AG04450 (cell line): ENCODE results near the gene LCP2. TPM values are rescaled to one million over a fixed set of nuclear protein-coding genes. Genes with fewer than 3 reads are reported as not detected.

Experiments
- CTCF ChIA-PET: fragments of 300-600, 350-600 bp; formaldehyde crosslinking; extraction: SDS; loops from one replicate; lab custom pipeline; 2022; ENCODE audit warnings: antibody characterized with exemption, inconsistent platforms; lab: Charles Lee
- POLR2A ChIA-PET: fragments of 350-600 bp; formaldehyde crosslinking; extraction: SDS; loops from one replicate; lab custom pipeline; 2021; ENCODE audit warnings: antibody characterized with exemption, inconsistent platforms; lab: Yijun Ruan, JAX
- DNase-seq: peaks from one replicate; pipeline ENCODE4 v3.0.0-alpha.2; 2011; ENCODE audit warnings: low read depth, low spot score
- H3K27ac ChIP-seq: one replicate; pipeline ENCODE4 v1.5.1; 2012; ENCODE audit warnings: low read depth, low read length, control low read depth
- H3K27me3 ChIP-seq: one replicate; pipeline ENCODE4 v1.6.0; 2012; ENCODE audit warnings: low read length; ENCODE audit not compliant: control insufficient read depth, insufficient read depth
- H3K4me3 ChIP-seq: 2 replicates; pipeline ENCODE4 v1.5.1; 2011; ENCODE audit warnings: mild to moderate bottlenecking, low read depth, low read length, control low read depth
- H3K9me3 ChIP-seq: 2 replicates; pipeline ENCODE4 v1.5.1; 2012; ENCODE audit warnings: low read length; ENCODE audit not compliant: control insufficient read depth, insufficient read depth
- polyA minus RNA-seq: library from RNA; depleted of rRNA, polyadenylated mRNA; stranded (reverse); fragments of >200 nt; gene quantifications from 2 replicates; pipeline ENCODE4 v1.2.3, GENCODE V29; 2011; rRNA and poly(A)+ RNA removed
- polyA plus RNA-seq: library from polyadenylated mRNA; depleted of rRNA; stranded (reverse); fragments of >200 nt; gene quantifications from 2 replicates; pipeline ENCODE4 v1.2.3, GENCODE V29; 2011; rRNA removed
- TF ChIP-seq, protein P1 (sequence below): IDR thresholded peaks from 2 replicates; pipeline ENCODE4 v1.5.1; 2011; ENCODE audit warnings: low read depth, low read length, control low read depth, inconsistent platforms

LCP2 gene
- polyA plus RNA-seq (not detected in 2 replicates), polyA minus RNA-seq (not detected in 2 replicates)

GRCh38 chr5:170297589-170298462 is at the start of gene LCP2:
Gene LCP2, minus strand, starts transcription at chr5:170297777. Its CDS starts 166 bp downstream, at chr5:170297611.
- ChIA-PET POLR2A (no interaction called here), CTCF (no interaction called here)
- no peak for DNase-seq
- Histone ChIP-seq H3K9me3 (no peaks in the 10 kb centered on the region; the same call in 1 of the 2 replicates), H3K4me3 (no peak within 1 kb of the TSS), H3K27ac (no peak within 1 kb of the TSS), H3K27me3 (no peaks in the 10 kb centered on the region)
- TF ChIP-seq, protein P1, sequence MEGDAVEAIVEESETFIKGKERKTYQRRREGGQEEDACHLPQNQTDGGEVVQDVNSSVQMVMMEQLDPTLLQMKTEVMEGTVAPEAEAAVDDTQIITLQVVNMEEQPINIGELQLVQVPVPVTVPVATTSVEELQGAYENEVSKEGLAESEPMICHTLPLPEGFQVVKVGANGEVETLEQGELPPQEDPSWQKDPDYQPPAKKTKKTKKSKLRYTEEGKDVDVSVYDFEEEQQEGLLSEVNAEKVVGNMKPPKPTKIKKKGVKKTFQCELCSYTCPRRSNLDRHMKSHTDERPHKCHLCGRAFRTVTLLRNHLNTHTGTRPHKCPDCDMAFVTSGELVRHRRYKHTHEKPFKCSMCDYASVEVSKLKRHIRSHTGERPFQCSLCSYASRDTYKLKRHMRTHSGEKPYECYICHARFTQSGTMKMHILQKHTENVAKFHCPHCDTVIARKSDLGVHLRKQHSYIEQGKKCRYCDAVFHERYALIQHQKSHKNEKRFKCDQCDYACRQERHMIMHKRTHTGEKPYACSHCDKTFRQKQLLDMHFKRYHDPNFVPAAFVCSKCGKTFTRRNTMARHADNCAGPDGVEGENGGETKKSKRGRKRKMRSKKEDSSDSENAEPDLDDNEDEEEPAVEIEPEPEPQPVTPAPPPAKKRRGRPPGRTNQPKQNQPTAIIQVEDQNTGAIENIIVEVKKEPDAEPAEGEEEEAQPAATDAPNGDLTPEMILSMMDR, result no peak

DNA sequence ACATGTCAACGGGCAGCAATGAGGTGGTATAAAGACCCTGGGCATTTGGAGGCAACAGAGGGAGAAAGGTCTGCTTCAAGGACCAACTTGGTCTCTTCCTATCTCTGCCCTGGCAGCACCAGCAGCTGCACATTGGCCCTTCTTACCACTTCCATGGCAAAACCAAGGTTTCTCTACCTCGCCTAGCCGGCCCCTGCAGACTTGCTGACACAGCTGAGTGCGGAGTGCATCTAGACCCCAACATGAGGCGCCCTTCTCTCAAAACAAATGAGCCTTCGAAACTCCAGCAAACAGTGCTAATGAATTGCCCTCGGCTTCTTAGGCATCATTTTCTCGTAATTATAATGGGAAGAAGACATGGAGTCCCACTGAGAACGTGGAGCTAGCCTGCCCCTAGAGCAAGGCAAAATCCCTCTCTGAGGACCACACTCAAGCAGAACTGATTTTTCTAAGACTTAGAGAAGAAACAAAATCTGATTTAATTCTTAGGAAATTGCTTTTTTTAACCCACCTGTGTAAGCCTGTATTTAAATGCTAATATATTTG is 49.5 kb upstream of the LCP2 start:
- H3K9me3 ChIP-seq, result no peaks in the 10 kb centered on the region
- TF ChIP-seq, protein P1, result no peak
- DNase-seq, result no peak
- ChIA-PET POLR2A (no interaction called here), CTCF (interaction anchor here (0.8 kb wide), 1 partner anchor 81 kb away, joined by 4 read pairs; no protein-coding TSS in a partner anchor)
- peaks cover 8% of the 10 kb centered on the region for H3K27me3 ChIP-seq
- no peak overlapping the region for H3K27ac ChIP-seq
- H3K4me3 ChIP-seq, result no peak overlapping the region

- ChIA-PET CTCF (no interaction called here), POLR2A (no interaction called here)
- no peak for DNase-seq
- Histone ChIP-seq H3K27me3 (peaks cover 8% of the 10 kb centered on the region), H3K9me3 (no peaks in the 10 kb centered on the region), H3K4me3 (no peak overlapping the region), H3K27ac (no peak overlapping the region)
- TF ChIP-seq, protein P1, result no peak
Observed at GRCh38 chr5:170345971-170346370, 48.4 kb upstream of the LCP2 start.

- CTCF ChIA-PET, result no interaction called here
Observed at GRCh38 chr5:170343177-170343576, 45.6 kb upstream of the LCP2 start.

More at GRCh38 chr5:170343177-170343576, 45.6 kb upstream of the LCP2 start:
- no peak for DNase-seq
- no peaks in the 10 kb centered on the region for H3K9me3 ChIP-seq
- TF ChIP-seq, protein P1, result no peak
- POLR2A ChIA-PET, result no interaction called here
- peaks cover 1% of the 10 kb centered on the region for H3K27me3 ChIP-seq
- no peak overlapping the region for H3K27ac ChIP-seq
- no peak overlapping the region for H3K4me3 ChIP-seq
